GM15510 (cell line): ENCODE measurements around the gene ECI2.

Experiments used
- POLR2A ChIP-seq: IDR thresholded peaks from 3 replicates; pipeline ENCODE4 v1.6.1; 2011; ENCODE audit warnings: borderline replicate concordance; ENCODE audit not compliant: insufficient read length; ENCODE audit errors: extremely low read depth

Gene ECI2

GRCh38 chr6:4159491-4159890, 24.1 kb upstream of the ECI2 start:
- no peak for TF ChIP-seq POLR2A

GRCh38 chr6:4157506-4157905, 22.1 kb upstream of the ECI2 start:
- no peak for TF ChIP-seq POLR2A

- no peak for TF ChIP-seq POLR2A
Measured at GRCh38 chr6:4155848-4156466, 20.6 kb upstream of the ECI2 start.

GRCh38 chr6:4153514-4153985, 18.2 kb upstream of the ECI2 start:
- TF ChIP-seq POLR2A = no peak

- TF ChIP-seq POLR2A = no peak
Measured at GRCh38 chr6:4145083-4145482, 9.7 kb upstream of the ECI2 start.

GRCh38 chr6:4139272-4139671, 3.9 kb upstream of the ECI2 start:
- no peak for TF ChIP-seq POLR2A

- TF ChIP-seq POLR2A = no peak
Measured at GRCh38 chr6:4138186-4138585, 2.8 kb upstream of the ECI2 start.

GRCh38 chr6:4136354-4136831, 1.0 kb upstream of the ECI2 start:
- TF ChIP-seq POLR2A = no peak

GRCh38 chr6:4135665-4136353, 434 bp upstream of the ECI2 start:
- TF ChIP-seq POLR2A = peak; percentile 51

GRCh38 chr6:4133941-4134838, 1.2 kb downstream of the ECI2 start:
- no peak for TF ChIP-seq POLR2A

GRCh38 chr6:4130357-4130987, 4.9 kb downstream of the ECI2 start:
- TF ChIP-seq POLR2A = no peak

- TF ChIP-seq POLR2A = no peak
Measured at GRCh38 chr6:4129446-4129845, 5.9 kb downstream of the ECI2 start.

- no peak for TF ChIP-seq POLR2A
Measured at GRCh38 chr6:4128748-4129147, 6.6 kb downstream of the ECI2 start.

- TF ChIP-seq POLR2A = no peak
Measured at GRCh38 chr6:4128072-4128471, 7.3 kb downstream of the ECI2 start.
